Measurements from ENCODE around the gene CD63.

DNA sequence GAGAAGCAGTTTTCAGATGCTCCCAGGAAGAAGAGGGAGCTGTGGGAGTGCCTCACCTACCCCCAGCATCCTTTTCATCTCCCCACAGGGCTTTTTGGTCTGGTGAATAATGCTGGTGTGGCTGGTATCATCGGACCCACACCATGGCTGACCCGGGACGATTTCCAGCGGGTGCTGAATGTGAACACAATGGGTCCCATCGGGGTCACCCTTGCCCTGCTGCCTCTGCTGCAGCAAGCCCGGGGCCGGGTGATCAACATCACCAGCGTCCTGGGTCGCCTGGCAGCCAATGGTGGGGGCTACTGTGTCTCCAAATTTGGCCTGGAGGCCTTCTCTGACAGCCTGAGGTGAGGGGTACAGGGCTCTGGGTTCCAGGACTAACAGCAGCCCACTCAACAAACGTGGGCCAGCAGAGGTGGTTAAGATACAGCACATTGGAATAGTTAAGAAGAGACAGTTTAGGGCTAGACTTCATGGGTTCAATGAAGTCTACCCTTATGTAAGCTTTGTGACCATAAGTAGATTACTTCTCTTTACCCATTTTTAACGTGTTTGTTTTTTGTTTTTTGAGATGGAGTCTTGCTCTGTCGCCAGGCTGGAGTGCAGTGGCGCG lies 7.1 kb downstream of the CD63 start:
- TF ChIP-seq POLR2A (IDR thresholded peaks at IDR 0.05) (no peak), CTCF (IDR thresholded peaks at IDR 0.05) (no peak)

Measured in breast epithelium (tissue), 3 donors.